GM12878 (cell line): ENCODE measurements around the gene FAM111B. TPM values are rescaled to one million over a fixed set of nuclear protein-coding genes. Genes with fewer than 3 reads are reported as not detected.

Experiments used
- BCL11A ChIP-seq: IDR thresholded peaks from 2 replicates; pipeline ENCODE4 v1.6.1; 2011; ENCODE audit warnings: low read depth, low read length
- BRCA1 ChIP-seq: IDR thresholded peaks from 2 replicates; pipeline ENCODE4 v1.6.1; 2011; ENCODE audit warnings: low read depth, low read length, improper control_type of control experiment
- CHD2 ChIP-seq: IDR thresholded peaks from 2 replicates; pipeline ENCODE4 v1.6.1; 2011; ENCODE audit warnings: low read depth, low read length, improper control_type of control experiment, borderline replicate concordance
- CREM ChIP-seq: IDR thresholded peaks from 2 replicates; pipeline ENCODE4 v1.6.1; 2014; ENCODE audit warnings: antibody characterized with exemption, low read depth
- CTCF ChIP-seq, 3 experiments: IDR thresholded peaks in 2 of 3; conservative IDR thresholded peaks in 1 of 3; 2 replicates each; pipeline ENCODE4 v1.5.1; 2011; ENCODE audit warnings: low read depth in 3 of 3, low read length in 3 of 3, mild to moderate bottlenecking in 3 of 3, control low read depth in 2 of 3, moderate library complexity in 2 of 3, inconsistent platforms in 1 of 3, mixed read lengths in 1 of 3; ENCODE audit not compliant: control insufficient read depth in 2 of 3, insufficient read depth in 1 of 3; ENCODE audit errors: extremely low read depth in 1 of 3
- DPF2 ChIP-seq: fragments of 450-650 bp; IDR thresholded peaks from 2 replicates; pipeline ENCODE4 v1.6.1; 2017; ENCODE audit warnings: mild to moderate bottlenecking
- FOXM1 ChIP-seq: IDR thresholded peaks from 2 replicates; pipeline ENCODE4 v1.6.1; 2012; ENCODE audit warnings: low read depth, mild to moderate bottlenecking, inconsistent platforms, low read length, moderate library complexity
- GATAD2B ChIP-seq: fragments of 450-650 bp; conservative IDR thresholded peaks from 2 replicates; pipeline ENCODE4 v1.6.1; 2017; ENCODE audit warnings: low read depth, mild to moderate bottlenecking, moderate library complexity
- IKZF2 ChIP-seq, 2 experiments: fragments of 450-650 bp; IDR thresholded peaks; 2 replicates each; pipeline ENCODE4 v1.6.1; 2017; ENCODE audit warnings: mild to moderate bottlenecking in 2 of 2, moderate library complexity in 2 of 2
- MTA3 ChIP-seq: IDR thresholded peaks from 2 replicates; pipeline ENCODE4 v1.6.1; 2012; ENCODE audit warnings: low read length, inconsistent platforms, borderline replicate concordance
- MXI1 ChIP-seq: fragments of 150-350 bp; IDR thresholded peaks from 2 replicates; pipeline ENCODE4 v1.6.1; 2011; ENCODE audit warnings: low read depth, mild to moderate bottlenecking, inconsistent platforms, low read length, improper control_type of control experiment
- NKRF ChIP-seq: fragments of 450-650 bp; conservative IDR thresholded peaks from 2 replicates; pipeline ENCODE4 v1.6.1; 2017; ENCODE audit warnings: mild to moderate bottlenecking, moderate library complexity
- NR2C1 ChIP-seq: fragments of 450-650 bp; IDR thresholded peaks from 2 replicates; pipeline ENCODE4 v1.6.1; 2017; ENCODE audit warnings: antibody characterized with exemption, mild to moderate bottlenecking, moderate library complexity
- PAX5 ChIP-seq: IDR thresholded peaks from 2 replicates; pipeline ENCODE4 v1.6.1; 2011; ENCODE audit warnings: low read depth, low read length, borderline replicate concordance
- PKNOX1 ChIP-seq: fragments of 450-650 bp; IDR thresholded peaks from 2 replicates; pipeline ENCODE4 v1.6.1; 2016; ENCODE audit warnings: mild to moderate bottlenecking
- PML ChIP-seq: IDR thresholded peaks from 2 replicates; pipeline ENCODE4 v1.6.1; 2012; ENCODE audit warnings: low read length, inconsistent platforms
- POLR2A ChIP-seq: IDR thresholded peaks from 2 replicates; pipeline ENCODE4 v1.6.1; 2011; ENCODE audit warnings: low read depth, mild to moderate bottlenecking, low read length
- RB1 ChIP-seq: fragments of 450-650 bp; formaldehyde crosslinking; IDR thresholded peaks from 2 replicates; pipeline ENCODE4 v1.6.1; 2017; ENCODE audit warnings: mild to moderate bottlenecking, borderline replicate concordance
- SMAD5 ChIP-seq: IDR thresholded peaks from 2 replicates; pipeline ENCODE4 v1.6.1; 2016; ENCODE audit warnings: antibody characterized with exemption, low read depth
- STAT3 ChIP-seq: IDR thresholded peaks from 2 replicates; pipeline ENCODE4 v1.6.1; 2011; ENCODE audit warnings: low read depth, low read length, improper control_type of control experiment
- TBL1XR1 ChIP-seq: IDR thresholded peaks from 2 replicates; pipeline ENCODE4 v1.6.1; 2012; ENCODE audit warnings: low read depth, low read length, improper control_type of control experiment
- TCF3 ChIP-seq: IDR thresholded peaks from 2 replicates; pipeline ENCODE4 v1.6.1; 2012; ENCODE audit warnings: low read depth, mild to moderate bottlenecking, low read length, borderline replicate concordance; ENCODE audit not compliant: insufficient read depth
- YY1 ChIP-seq: IDR thresholded peaks from 2 replicates; pipeline ENCODE4 v1.6.1; 2011; ENCODE audit warnings: low read depth, mild to moderate bottlenecking, low read length
- ZBED1 ChIP-seq: IDR thresholded peaks from 2 replicates; pipeline ENCODE4 v1.6.1; 2016; ENCODE audit warnings: borderline replicate concordance
- polyA plus RNA-seq, 11 experiments: library from polyadenylated mRNA; depleted of rRNA in 4 of 11; unstranded in 6 of 11; stranded (reverse) in 5 of 11; fragments of >200 nt; fragmentation: Nextera tagmentation in 4 of 11; fragmentation: Illumina TruSeq in 1 of 11; extraction: Ambion mirVana in 4 of 11; extraction: Trizol in 1 of 11; gene quantifications; 1 replicate in 1 of 11; 2 replicates in 10 of 11; pipeline versions ENCODE4 v1.2.1 to v1.2.3, GENCODE V29; 2011 to 2016; ENCODE audit warnings: inconsistent platforms in 2 of 11, missing spikeins in 2 of 11, low read depth in 1 of 11
- total RNA-seq, 4 experiments: library from RNA; depleted of rRNA in 3 of 4; stranded (reverse); fragments of >200 nt in 3 of 4; fragmentation: Illumina TruSeq in 1 of 4; extraction: Trizol in 1 of 4; gene quantifications; 2 replicates each; pipeline versions ENCODE4 v1.2.1 to v1.2.3, GENCODE V29; 2013 to 2021
- TF ChIP-seq, protein P1 (sequence below): IDR thresholded peaks from 2 replicates; pipeline ENCODE4 v1.6.1; 2012; ENCODE audit warnings: low read depth, low read length, improper control_type of control experiment
- TF ChIP-seq, protein P2 (sequence below): fragments of 450-650 bp; IDR thresholded peaks from 2 replicates; pipeline ENCODE4 v1.6.1; 2017; ENCODE audit warnings: borderline replicate concordance

Gene FAM111B
- total and polyA plus RNA-seq, 10 of the 15 experiments (the other 5 are each of a cell fraction or from before 2014, with no cell fraction given), result 35.9 to 97.2 (median 62.1) TPM

GRCh38 chr11:59102259-59102765, 4.7 kb upstream of the FAM111B start (continued):
- TF ChIP-seq, protein P1, sequence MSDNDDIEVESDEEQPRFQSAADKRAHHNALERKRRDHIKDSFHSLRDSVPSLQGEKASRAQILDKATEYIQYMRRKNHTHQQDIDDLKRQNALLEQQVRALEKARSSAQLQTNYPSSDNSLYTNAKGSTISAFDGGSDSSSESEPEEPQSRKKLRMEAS, result peak; percentile 49; the same call in 1 of the 2 replicates
- TF ChIP-seq PKNOX1 (peak; percentile 81), FOXM1 (peak; percentile 81), TBL1XR1 (peak; percentile 65; the same call in 1 of the 2 replicates), CHD2 (peak; percentile 79; the same call in 1 of the 2 replicates), ZBED1 (peak; percentile 45; the same call in 1 of the 2 replicates), POLR2A (peak; percentile 52; the same call in 1 of the 2 replicates), YY1 (peak; percentile 83), TCF3 (peak; percentile 78; the same call in 1 of the 2 replicates), NR2C1 (no peak), CREM (peak; percentile 75), PAX5 (0 out of 2 replicates have a peak, but pooled peaks have one; percentile 37), BCL11A (0 out of 2 replicates have a peak, but pooled peaks have one; percentile 26), BRCA1 (no peak), MXI1 (peak; percentile 18; the same call in 1 of the 2 replicates), DPF2 (0 out of 2 replicates have a peak, but pooled peaks have one; percentile 26), NKRF (peak; percentile 42; the same call in 1 of the 2 replicates), MTA3 (no peak), CTCF (IDR thresholded peaks at IDR 0.05 in 2 of 3, conservative IDR thresholded peaks at IDR 0.05 in 1 of 3; ENCODE audit: control insufficient read depth in 2 of 3, extremely low read depth in 1 of 3, insufficient read depth in 1 of 3, low read depth in 3 of 3, low read length in 3 of 3) (peak; percentile 57 to 81 (median 58); a peak in 5 of 6 replicates), SMAD5 (peak; percentile 70; the same call in 1 of the 2 replicates), STAT3 (no peak), PML (peak; percentile 68; the same call in 1 of the 2 replicates), IKZF2 (IDR thresholded peaks at IDR 0.05) (peak; percentile 55 to 65; a peak in 3 of 4 replicates), RB1 (peak; percentile 64; the same call in 1 of the 2 replicates), GATAD2B (0 out of 2 replicates have a peak, but pooled peaks have one; percentile 21)
- TF ChIP-seq, protein P2, sequence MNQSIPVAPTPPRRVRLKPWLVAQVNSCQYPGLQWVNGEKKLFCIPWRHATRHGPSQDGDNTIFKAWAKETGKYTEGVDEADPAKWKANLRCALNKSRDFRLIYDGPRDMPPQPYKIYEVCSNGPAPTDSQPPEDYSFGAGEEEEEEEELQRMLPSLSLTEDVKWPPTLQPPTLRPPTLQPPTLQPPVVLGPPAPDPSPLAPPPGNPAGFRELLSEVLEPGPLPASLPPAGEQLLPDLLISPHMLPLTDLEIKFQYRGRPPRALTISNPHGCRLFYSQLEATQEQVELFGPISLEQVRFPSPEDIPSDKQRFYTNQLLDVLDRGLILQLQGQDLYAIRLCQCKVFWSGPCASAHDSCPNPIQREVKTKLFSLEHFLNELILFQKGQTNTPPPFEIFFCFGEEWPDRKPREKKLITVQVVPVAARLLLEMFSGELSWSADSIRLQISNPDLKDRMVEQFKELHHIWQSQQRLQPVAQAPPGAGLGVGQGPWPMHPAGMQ, result no peak
